ENCODE measurements around the gene KRTAP5-1.
"Not testable (repeated sequence)": the region's sequence is repeated elsewhere in the genome, so short reads cannot be mapped to it uniquely, and the experiment has no call there.

The KRTAP5-1 gene

GRCh38 chr11:1600626-1601025, 15.5 kb upstream of the KRTAP5-1 start:
- DNase-seq, result no peak

- DNase-seq, result no peak
Measured at GRCh38 chr11:1598816-1599215, 13.7 kb upstream of the KRTAP5-1 start.

GRCh38 chr11:1598406-1598805, 13.3 kb upstream of the KRTAP5-1 start:
- not testable (repeated sequence) for DNase-seq

- DNase-seq, result no peak
Measured at GRCh38 chr11:1597994-1598380, 12.9 kb upstream of the KRTAP5-1 start, which contains the start of gene KRTAP5-2. TSS of gene KRTAP5-2 (minus strand) at chr11:1598294. CDS start at chr11:1598250, 44 bp downstream.

- no peak for DNase-seq
Measured at GRCh38 chr11:1597331-1597993, 12.4 kb upstream of the KRTAP5-1 start.

- not testable (repeated sequence) for DNase-seq
Measured at GRCh38 chr11:1596576-1597121, 11.6 kb upstream of the KRTAP5-1 start.

- peak in 1 of 2 experiments; percentile 17 for DNase-seq
Measured at GRCh38 chr11:1595994-1596575, 11.0 kb upstream of the KRTAP5-1 start.

GRCh38 chr11:1592628-1593027, 7.5 kb upstream of the KRTAP5-1 start:
- no peak for DNase-seq

GRCh38 chr11:1589996-1590395, 4.9 kb upstream of the KRTAP5-1 start:
- DNase-seq, result no peak

- DNase-seq, result not testable (repeated sequence)
Measured at GRCh38 chr11:1589191-1589963, 4.3 kb upstream of the KRTAP5-1 start.

GRCh38 chr11:1586699-1587098, 1.6 kb upstream of the KRTAP5-1 start:
- peak in 1 of 2 experiments; percentile 41 for DNase-seq

- not testable (repeated sequence) for DNase-seq
Measured at GRCh38 chr11:1582909-1583308, 2.2 kb downstream of the KRTAP5-1 start.

- no peak for DNase-seq
Measured at GRCh38 chr11:1581976-1582375, 3.1 kb downstream of the KRTAP5-1 start.

GRCh38 chr11:1576825-1577224, 8.3 kb downstream of the KRTAP5-1 start:
- no peak for DNase-seq

- not testable (repeated sequence) for DNase-seq
Measured at GRCh38 chr11:1575756-1576155, 9.3 kb downstream of the KRTAP5-1 start.

GRCh38 chr11:1574933-1575242, 10.2 kb downstream of the KRTAP5-1 start:
- DNase-seq, result no peak

GRCh38 chr11:1574238-1574932, 10.7 kb downstream of the KRTAP5-1 start:
- peak in 1 of 2 experiments; percentile 36 for DNase-seq

GRCh38 chr11:1573903-1574237, 11.2 kb downstream of the KRTAP5-1 start:
- DNase-seq, result no peak

- DNase-seq, result no peak
Measured at GRCh38 chr11:1573077-1573902, 11.8 kb downstream of the KRTAP5-1 start.

- DNase-seq, result peak in 1 of 2 experiments; percentile 61
Measured at GRCh38 chr11:1572197-1573076, 12.6 kb downstream of the KRTAP5-1 start, which contains the start of gene DUSP8. TSS of gene DUSP8 (minus strand) at chr11:1572271. CDS start at chr11:1565826, 6,445 bp downstream.

- DNase-seq, result no peak
Measured at GRCh38 chr11:1571760-1572196, 13.3 kb downstream of the KRTAP5-1 start.

Measured in NCI-H524 (cell line).